ENCODE measurements around the gene KLF6. TPM values are rescaled to one million over a fixed set of nuclear protein-coding genes. Genes with fewer than 3 reads are reported as not detected.
A peak's percentile ranks its signal among the peaks of the same experiment; 100 is the strongest.

KLF6 gene
- total and polyA plus RNA-seq, 8 donors = 66.0 to 217 (median 112) TPM

GRCh38 chr10:3769556-3769955 is 15.5 kb downstream of the KLF6 start:
- no peaks in the 10 kb centered on the region for H3K27me3 ChIP-seq
- no peak for ATAC-seq

GRCh38 chr10:3766046-3766756 is 18.8 kb downstream of the KLF6 start:
- Histone ChIP-seq H3K27me3 (no peaks in the 10 kb centered on the region), H3K4me3 (no peak overlapping the region), H3K36me3 (no peaks in the 10 kb centered on the region), H3K9me3 (no peaks in the 10 kb centered on the region), H3K4me1 (peaks cover 9 to 68% of the 10 kb centered on the region in 2 donors), H3K27ac (peak overlapping the region in 1 of 2 donors; percentile 83)
- no peak for ATAC-seq
- intact Hi-C loops (cut with DNase I) = no loop called here
- TF ChIP-seq CTCF (IDR thresholded peaks at IDR 0.05) = no peak
- no peak for DNase-seq

More at GRCh38 chr10:3769556-3769955, 15.5 kb downstream of the KLF6 start:
- TF ChIP-seq CTCF (IDR thresholded peaks at IDR 0.05) = no peak
- no peaks in the 10 kb centered on the region for H3K9me3 ChIP-seq
- intact Hi-C loops (cut with DNase I) = no loop called here
- DNase-seq = no peak
- H3K4me1 ChIP-seq = peaks cover 5 to 45% of the 10 kb centered on the region in 2 donors
- H3K4me3 ChIP-seq = no peak overlapping the region
- H3K27ac ChIP-seq = peak overlapping the region in 1 of 2 donors; percentile 84
- H3K36me3 ChIP-seq = peaks cover 0 to 4% of the 10 kb centered on the region in 2 donors

- no peak for ATAC-seq
- Histone ChIP-seq H3K27ac (peak overlapping the region in 1 of 2 donors; percentile 83), H3K4me3 (no peak overlapping the region), H3K9me3 (no peaks in the 10 kb centered on the region), H3K4me1 (peaks cover 9 to 75% of the 10 kb centered on the region in 2 donors), H3K27me3 (no peaks in the 10 kb centered on the region), H3K36me3 (no peaks in the 10 kb centered on the region)
- peak in 1 of 4 donors; percentile 58 for DNase-seq
- intact Hi-C loops (cut with DNase I) = no loop called here
- no peak for TF ChIP-seq CTCF (IDR thresholded peaks at IDR 0.05)
Observed at GRCh38 chr10:3765146-3765545, 19.9 kb downstream of the KLF6 start.

GRCh38 chr10:3764626-3765112 is 20.3 kb downstream of the KLF6 start:
- ATAC-seq (no peak), DNase-seq (no peak)
- no peak for TF ChIP-seq CTCF (IDR thresholded peaks at IDR 0.05)
- no peak overlapping the region for H3K4me3 ChIP-seq
- peaks cover 9 to 77% of the 10 kb centered on the region in 2 donors for H3K4me1 ChIP-seq
- intact Hi-C loops (cut with DNase I) = no loop called here
- H3K27me3 ChIP-seq = no peaks in the 10 kb centered on the region
- H3K9me3 ChIP-seq = no peaks in the 10 kb centered on the region
- peak overlapping the region in 1 of 2 donors; percentile 83 for H3K27ac ChIP-seq
- no peaks in the 10 kb centered on the region for H3K36me3 ChIP-seq

- intact Hi-C loops (cut with DNase I) = no loop called here
- Histone ChIP-seq H3K27me3 (no peaks in the 10 kb centered on the region), H3K4me1 (peaks cover 9 to 78% of the 10 kb centered on the region in 2 donors), H3K27ac (peak overlapping the region in 1 of 2 donors; percentile 83), H3K4me3 (no peak overlapping the region), H3K36me3 (no peaks in the 10 kb centered on the region), H3K9me3 (no peaks in the 10 kb centered on the region)
- DNase-seq (no peak), ATAC-seq (no peak)
- TF ChIP-seq CTCF (IDR thresholded peaks at IDR 0.05) = no peak
Observed at GRCh38 chr10:3763852-3764625, 21.0 kb downstream of the KLF6 start.

Data from left lung (tissue), 10 donors.